Stimulated activated CD8-positive, alpha-beta memory T cell treated with anti-CD3 and anti-CD28 coated beads, Interleukin-4, amount 100 ng/mL, for 1 hour (primary cell): ENCODE data around the gene R3HCC1L.
"Not testable (repeated sequence)": the region's sequence is repeated elsewhere in the genome, so short reads cannot be mapped to it uniquely, and the experiment has no call there.

ENCODE experiments used
- DNase-seq, 2 donors: peaks; one replicate each; pipeline ENCODE4 v3.0.0-alpha.2; 2020; ENCODE audit warnings: low read depth in 2 of 2, low spot score in 1 of 2

Gene R3HCC1L

GRCh38 chr10:98228266-98228665 is 93.8 kb downstream of the R3HCC1L start:
- not testable (repeated sequence) for DNase-seq

GRCh38 chr10:98231417-98231816 is 97.0 kb downstream of the R3HCC1L start:
- no peak for DNase-seq

- no peak for DNase-seq
Measured at GRCh38 chr10:98235846-98236245, 101.4 kb downstream of the R3HCC1L start.

GRCh38 chr10:98236862-98237261 is 102.4 kb downstream of the R3HCC1L start:
- DNase-seq = no peak

- DNase-seq = no peak
Measured at GRCh38 chr10:98238391-98238790, 103.9 kb downstream of the R3HCC1L start.

- no peak for DNase-seq
Measured at GRCh38 chr10:98240524-98240923, 106.1 kb downstream of the R3HCC1L start.

- no peak for DNase-seq
Measured at GRCh38 chr10:98242823-98243222, 108.4 kb downstream of the R3HCC1L start.

- DNase-seq = no peak
Measured at GRCh38 chr10:98244141-98244540, 109.7 kb downstream of the R3HCC1L start.

- no peak for DNase-seq
Measured at GRCh38 chr10:98244586-98244985, 110.1 kb downstream of the R3HCC1L start.

- no peak for DNase-seq
Measured at GRCh38 chr10:98246911-98247805, 112.7 kb downstream of the R3HCC1L start.

GRCh38 chr10:98248018-98248417 is 113.6 kb downstream of the R3HCC1L start:
- no peak for DNase-seq

GRCh38 chr10:98249134-98249533 is 114.7 kb downstream of the R3HCC1L start:
- no peak for DNase-seq

GRCh38 chr10:98251399-98251798 is 116.9 kb downstream of the R3HCC1L start:
- no peak for DNase-seq

GRCh38 chr10:98252464-98252863 is 118.0 kb downstream of the R3HCC1L start:
- no peak for DNase-seq

GRCh38 chr10:98253499-98253898 is 119.0 kb downstream of the R3HCC1L start:
- no peak for DNase-seq

GRCh38 chr10:98254234-98254974 is 119.9 kb downstream of the R3HCC1L start:
- DNase-seq = no peak

- no peak for DNase-seq
Measured at GRCh38 chr10:98255146-98255877, 120.9 kb downstream of the R3HCC1L start.

GRCh38 chr10:98256692-98257091 is 122.2 kb downstream of the R3HCC1L start:
- DNase-seq = no peak

GRCh38 chr10:98257198-98257597 is 122.7 kb downstream of the R3HCC1L start:
- no peak for DNase-seq

- no peak for DNase-seq
Measured at GRCh38 chr10:98257961-98258360, 123.5 kb downstream of the R3HCC1L start.

GRCh38 chr10:98258683-98259454 is 124.4 kb downstream of the R3HCC1L start:
- no peak for DNase-seq
